Testis (tissue), 3 donors: Measurements from ENCODE around the gene ATOH8. TPM values are rescaled to one million over a fixed set of nuclear protein-coding genes. Genes with fewer than 3 reads are reported as not detected.

Source experiments
- DNase-seq: peaks from one replicate; pipeline ENCODE4 v3.0.0-alpha.2; 2019
- H3K27ac ChIP-seq, 2 donors: fragments of 200-600 bp; sonication (generic); one replicate each; pipeline ENCODE4 v1.5.1; 2019
- H3K27me3 ChIP-seq: fragments of 200-600 bp; sonication (generic); one replicate; pipeline ENCODE4 v1.5.1; 2019
- H3K36me3 ChIP-seq: fragments of 200-600 bp; sonication (generic); one replicate; pipeline ENCODE4 v1.5.1; 2017; ENCODE audit warnings: low read depth; ENCODE audit errors: missing control alignments
- H3K4me1 ChIP-seq: fragments of 200-600 bp; sonication (generic); one replicate; pipeline ENCODE4 v1.5.1; 2019
- H3K4me3 ChIP-seq, 2 donors: fragments of 200-600 bp; sonication (generic); one replicate each; pipeline ENCODE4 v1.5.1; 2017 to 2019
- H3K9me3 ChIP-seq: fragments of 200-600 bp; sonication (generic); one replicate; pipeline ENCODE4 v1.5.1; 2017
- CTCF ChIP-seq, 3 experiments: fragments of 450-650 bp in 2 of 3; fragments of 200-600 bp in 1 of 3; sonication (generic) in 1 of 3; IDR thresholded peaks; one replicate each; pipeline ENCODE4 v1.5.1; 2016 to 2019; ENCODE audit warnings: antibody characterized with exemption in 3 of 3, mild to moderate bottlenecking in 2 of 3, moderate library complexity in 1 of 3
- POLR2A ChIP-seq: fragments of 450-650 bp; IDR thresholded peaks from one replicate; pipeline ENCODE4 v1.6.1; 2017; ENCODE audit warnings: antibody characterized with exemption, mild to moderate bottlenecking, moderate library complexity
- WGBS, 2 donors: methylation state at CpG; one replicate each; pipeline ENCODE4 v1.1.5; 2018; 5-methylcytosine and 5-hydroxymethylcytosine counted together
- intact Hi-C: fragments of 100-400 bp; cut with DNase I; formaldehyde crosslinking; loops from one replicate; pipeline ENCODE4 v1.15.1; 2023; ENCODE audit warnings: low total_unique reads
- polyA plus RNA-seq: library from polyadenylated mRNA; stranded (reverse); fragments of 350-450 nt; fragmentation: Illumina TruSeq; extraction: RNeasy Lipid Tissue Mini Kit (QIAGEN cat#74804); gene quantifications from one replicate; pipeline ENCODE4 v1.2.3, GENCODE V29; 2014; ENCODE audit warnings: low read depth, low replicate concordance; ENCODE audit not compliant: insufficient read depth
- total RNA-seq, 2 donors: library from RNA; depleted of rRNA; stranded (reverse); fragments of >200 nt; gene quantifications; one replicate each; pipeline ENCODE4 v1.2.3, GENCODE V29; 2016

The ATOH8 gene
- total and polyA plus RNA-seq, 3 donors from 2014 or later, result 13.5 to 16.8 (median 14.2) TPM

- 88 to 93% methylated on average over 5 of the region's 5 CpGs for WGBS, 2 donors
- H3K4me3 ChIP-seq, result no peak overlapping the region
- no peaks in the 10 kb centered on the region for H3K36me3 ChIP-seq
Observed at GRCh38 chr2:85757860-85758259, 4.1 kb downstream of the ATOH8 start.

GRCh38 chr2:85758361-85759256 lies 4.8 kb downstream of the ATOH8 start:
- TF ChIP-seq POLR2A, result no peak
- no peak for TF ChIP-seq CTCF (IDR thresholded peaks at IDR 0.05)
- intact Hi-C loops, result no loop called here
- peaks cover 10% of the 10 kb centered on the region for H3K4me1 ChIP-seq
- 82 to 94% methylated on average over 15 to 19 of the region's 19 CpGs for WGBS, 2 donors
- no peak for DNase-seq
- H3K9me3 ChIP-seq, result no peaks in the 10 kb centered on the region
- H3K4me3 ChIP-seq, result no peak overlapping the region
- H3K27me3 ChIP-seq, result no peaks in the 10 kb centered on the region
- no peak overlapping the region for H3K27ac ChIP-seq
- no peaks in the 10 kb centered on the region for H3K36me3 ChIP-seq

More at GRCh38 chr2:85757860-85758259, 4.1 kb downstream of the ATOH8 start:
- Histone ChIP-seq H3K27ac (no peak overlapping the region), H3K27me3 (no peaks in the 10 kb centered on the region), H3K4me1 (peaks cover 10% of the 10 kb centered on the region), H3K9me3 (no peaks in the 10 kb centered on the region)
- TF ChIP-seq POLR2A (no peak), CTCF (IDR thresholded peaks at IDR 0.05) (no peak)
- intact Hi-C loops, result no loop called here
- no peak for DNase-seq

GRCh38 chr2:85759257-85759613 lies 5.4 kb downstream of the ATOH8 start:
- intact Hi-C loops, result no loop called here
- Histone ChIP-seq H3K9me3 (no peaks in the 10 kb centered on the region), H3K27ac (no peak overlapping the region), H3K27me3 (no peaks in the 10 kb centered on the region), H3K36me3 (no peaks in the 10 kb centered on the region), H3K4me1 (peaks cover 9% of the 10 kb centered on the region), H3K4me3 (no peak overlapping the region)
- 96 to 100% methylated on average over 2 to 3 of the region's 5 CpGs for WGBS, 2 donors
- no peak for DNase-seq
- TF ChIP-seq CTCF (IDR thresholded peaks at IDR 0.05) (no peak), POLR2A (no peak)

- no peak for TF ChIP-seq CTCF (IDR thresholded peaks at IDR 0.05)
- TF ChIP-seq POLR2A, result no peak
- Histone ChIP-seq H3K4me1 (no peaks in the 10 kb centered on the region), H3K9me3 (no peaks in the 10 kb centered on the region), H3K4me3 (no peak overlapping the region), H3K27ac (no peak overlapping the region), H3K27me3 (no peaks in the 10 kb centered on the region), H3K36me3 (no peaks in the 10 kb centered on the region)
- intact Hi-C loops, result no loop called here
- DNase-seq, result no peak
- WGBS, 2 donors, result 84 to 94% methylated on average over 6 of the region's 6 CpGs
Observed at GRCh38 chr2:85760371-85760770, 6.6 kb downstream of the ATOH8 start.

GRCh38 chr2:85760872-85761271 lies 7.1 kb downstream of the ATOH8 start:
- Histone ChIP-seq H3K27ac (no peak overlapping the region), H3K27me3 (no peaks in the 10 kb centered on the region), H3K4me3 (no peak overlapping the region), H3K36me3 (no peaks in the 10 kb centered on the region), H3K9me3 (no peaks in the 10 kb centered on the region), H3K4me1 (no peaks in the 10 kb centered on the region)
- no peak for DNase-seq
- WGBS, 2 donors, result 88 to 90% methylated on average over 8 of the region's 8 CpGs
- no peak for TF ChIP-seq POLR2A
- TF ChIP-seq CTCF (IDR thresholded peaks at IDR 0.05), result no peak
- intact Hi-C loops, result no loop called here
